T-helper 17 cell (primary cell): ENCODE measurements around the gene RAPGEF1. TPM values are rescaled to one million over a fixed set of nuclear protein-coding genes. Genes with fewer than 3 reads are reported as not detected.
A peak's percentile ranks its signal among the peaks of the same experiment; 100 is the strongest.

Source experiments
- ATAC-seq: fragments of 150-1000 bp; cut with Tn5 transposase; 2 replicates; pipeline ENCODE4 v1.10.0; 2021; ENCODE audit warnings: mild to moderate bottlenecking, moderate library complexity
- DNase-seq, 3 donors: peaks; one replicate each; pipeline versions ENCODE4 v3.0.0 to v3.0.0-alpha.2; 2020 to 2021
- H3K9me3 ChIP-seq: one replicate; pipeline ENCODE4 v1.7.0; 2013; ENCODE audit warnings: low read length, mild to moderate bottlenecking; ENCODE audit not compliant: control insufficient read depth, poor library complexity, severe bottlenecking
- H3K27ac Mint-ChIP-seq: one replicate; pipeline ENCODE4 v1.8.0; 2022; ENCODE audit warnings: mild to moderate bottlenecking, moderate library complexity, mixed read lengths
- H3K27me3 Mint-ChIP-seq: one replicate; pipeline ENCODE4 v1.8.0; 2022; ENCODE audit warnings: mixed read lengths
- H3K36me3 Mint-ChIP-seq: one replicate; pipeline ENCODE4 v1.8.0; 2022; ENCODE audit warnings: low read depth, mixed read lengths
- H3K4me1 Mint-ChIP-seq: one replicate; pipeline ENCODE4 v1.8.0; 2022; ENCODE audit warnings: mild to moderate bottlenecking, mixed read lengths
- H3K4me3 Mint-ChIP-seq: one replicate; pipeline ENCODE4 v1.8.0; 2022; ENCODE audit warnings: mild to moderate bottlenecking, moderate library complexity, mixed read lengths
- total RNA-seq, 4 donors: library from RNA in 2 of 4; stranded (reverse) in 2 of 4; gene quantifications; one replicate each; pipeline ENCODE4 v1.2.3 and lab custom pipeline; 2022 to 2026

RAPGEF1 gene
- total RNA-seq, 2 donors from 2014 or later = 176 to 209 TPM

DNA sequence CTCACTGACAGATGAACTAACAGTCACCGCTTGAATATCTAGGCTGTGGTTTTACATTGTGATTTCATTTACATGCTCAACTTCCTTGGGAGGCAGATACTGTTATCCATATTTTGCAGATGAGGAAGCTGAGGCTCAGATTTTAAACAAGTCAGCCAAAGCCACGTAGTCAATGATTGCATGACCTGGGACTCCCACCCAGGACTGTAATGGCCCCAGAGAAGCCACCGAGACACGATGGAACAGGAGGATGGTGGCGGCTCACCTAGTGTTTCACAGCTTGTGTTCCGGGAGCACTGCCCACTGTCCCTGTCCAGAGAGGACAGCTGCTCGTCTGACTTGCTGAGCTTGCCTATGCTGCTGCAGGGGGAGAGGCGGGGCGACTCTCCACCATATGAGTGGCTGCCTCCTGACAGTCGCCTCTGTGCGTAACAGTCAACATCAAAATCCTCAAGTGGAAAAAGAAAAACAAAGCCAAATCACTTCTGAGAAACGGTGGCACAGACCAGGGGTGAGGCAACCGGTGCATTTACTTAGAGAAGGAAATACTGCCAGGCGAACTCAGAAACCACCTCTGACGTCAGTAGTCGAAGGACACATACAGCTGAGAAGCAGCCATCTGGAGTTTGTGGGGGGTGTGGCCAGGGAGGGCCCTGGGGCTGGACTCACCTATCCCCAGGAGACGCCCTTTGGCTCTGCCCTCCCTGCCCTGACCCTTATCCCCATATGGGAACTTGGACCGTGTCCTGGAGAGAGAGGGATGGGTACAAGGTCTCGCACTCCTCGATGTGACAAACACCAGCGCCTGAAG, 112.0 kb downstream of the RAPGEF1 start:
- peak; percentile 86 for ATAC-seq
- H3K4me1 Mint-ChIP-seq = peaks cover 32% of the 10 kb centered on the region
- no peaks in the 10 kb centered on the region for H3K36me3 Mint-ChIP-seq
- peak overlapping the region; percentile 67 for H3K4me3 Mint-ChIP-seq
- H3K27me3 Mint-ChIP-seq = no peaks in the 10 kb centered on the region
- H3K9me3 ChIP-seq = no peaks in the 10 kb centered on the region
- H3K27ac Mint-ChIP-seq = peak overlapping the region; percentile 97
- peak; percentile 36 to 55 (median 48) for DNase-seq

GRCh38 chr9:131627326-131627647, 112.6 kb downstream of the RAPGEF1 start:
- peak overlapping the region; percentile 67 for H3K4me3 Mint-ChIP-seq

GRCh38 chr9:131625790-131626670, 113.8 kb downstream of the RAPGEF1 start:
- DNase-seq (no peak), ATAC-seq (peak; percentile 48)
- H3K4me3 Mint-ChIP-seq = peak overlapping the region; percentile 65
- H3K9me3 ChIP-seq = no peaks in the 10 kb centered on the region
- H3K36me3 Mint-ChIP-seq = peaks cover 3% of the 10 kb centered on the region
- peak overlapping the region; percentile 97 for H3K27ac Mint-ChIP-seq
- peaks cover 30% of the 10 kb centered on the region for H3K4me1 Mint-ChIP-seq
- no peaks in the 10 kb centered on the region for H3K27me3 Mint-ChIP-seq

More at GRCh38 chr9:131627326-131627647, 112.6 kb downstream of the RAPGEF1 start:
- H3K9me3 ChIP-seq = no peaks in the 10 kb centered on the region
- no peaks in the 10 kb centered on the region for H3K36me3 Mint-ChIP-seq
- ATAC-seq (no peak), DNase-seq (no peak)
- peaks cover 30% of the 10 kb centered on the region for H3K4me1 Mint-ChIP-seq
- H3K27me3 Mint-ChIP-seq = no peaks in the 10 kb centered on the region
- H3K27ac Mint-ChIP-seq = peak overlapping the region; percentile 97

- Mint-ChIP-seq H3K4me1 (peaks cover 29% of the 10 kb centered on the region), H3K27ac (peak overlapping the region; percentile 97), H3K27me3 (no peaks in the 10 kb centered on the region), H3K4me3 (no peak overlapping the region), H3K36me3 (peaks cover 3% of the 10 kb centered on the region)
- no peak for DNase-seq
- no peak for ATAC-seq
- no peaks in the 10 kb centered on the region for H3K9me3 ChIP-seq
These were observed 114.4 kb downstream of the RAPGEF1 start for GRCh38 chr9:131625508-131625787.

- H3K9me3 ChIP-seq = no peaks in the 10 kb centered on the region
- Mint-ChIP-seq H3K36me3 (peaks cover 3% of the 10 kb centered on the region), H3K4me3 (peak overlapping the region; percentile 49), H3K27ac (peak overlapping the region; percentile 97), H3K27me3 (no peaks in the 10 kb centered on the region), H3K4me1 (peaks cover 26% of the 10 kb centered on the region)
- no peak for DNase-seq
- no peak for ATAC-seq
These were observed 115.0 kb downstream of the RAPGEF1 start for GRCh38 chr9:131624636-131625507.

DNA sequence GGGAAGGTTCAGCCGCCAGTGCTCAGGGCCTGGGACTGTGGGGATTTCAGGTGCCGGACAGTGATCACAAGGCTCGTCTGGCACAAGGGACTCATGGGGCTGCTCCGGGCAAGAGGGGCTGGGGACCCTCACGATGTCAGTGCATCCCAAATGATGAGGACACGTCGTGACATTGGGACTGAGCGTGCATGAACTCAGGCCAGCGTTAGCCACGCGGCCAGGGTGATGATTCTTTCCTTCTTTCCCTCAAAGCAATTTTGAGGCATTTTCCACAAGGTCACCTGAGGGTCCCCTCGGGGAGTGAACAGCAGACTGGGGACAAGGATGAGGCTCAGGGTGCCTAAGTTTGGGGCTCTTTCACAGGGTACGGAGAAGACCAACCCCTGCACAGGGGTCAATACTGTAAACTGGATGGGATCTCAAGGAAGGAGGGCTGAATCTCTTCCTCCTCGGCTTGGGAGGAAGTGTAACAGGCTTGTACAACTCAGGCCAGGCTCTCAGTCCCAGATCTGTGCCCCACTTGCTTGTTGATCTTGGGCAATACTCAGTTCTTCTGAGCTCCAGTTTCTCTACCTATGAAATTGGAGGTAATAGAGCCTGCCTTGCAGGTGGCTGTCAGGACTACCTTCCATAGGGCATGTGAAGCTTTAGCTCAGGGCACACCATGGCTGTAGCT, 116.1 kb downstream of the RAPGEF1 start:
- peak overlapping the region; percentile 97 for H3K27ac Mint-ChIP-seq
- peaks cover 5% of the 10 kb centered on the region for H3K36me3 Mint-ChIP-seq
- peaks cover 24% of the 10 kb centered on the region for H3K4me1 Mint-ChIP-seq

GRCh38 chr9:131622523-131622922, 117.4 kb downstream of the RAPGEF1 start:
- Mint-ChIP-seq H3K4me3 (no peak overlapping the region), H3K36me3 (peaks cover 6% of the 10 kb centered on the region), H3K4me1 (peaks cover 22% of the 10 kb centered on the region), H3K27ac (peak overlapping the region; percentile 97), H3K27me3 (no peaks in the 10 kb centered on the region)
- no peak for ATAC-seq
- no peaks in the 10 kb centered on the region for H3K9me3 ChIP-seq
- no peak for DNase-seq

More for the DNA sequence above, 116.1 kb downstream of the RAPGEF1 start:
- ATAC-seq (no peak), DNase-seq (no peak)
- Mint-ChIP-seq H3K4me3 (no peak overlapping the region), H3K27me3 (no peaks in the 10 kb centered on the region)
- H3K9me3 ChIP-seq = no peaks in the 10 kb centered on the region

DNA sequence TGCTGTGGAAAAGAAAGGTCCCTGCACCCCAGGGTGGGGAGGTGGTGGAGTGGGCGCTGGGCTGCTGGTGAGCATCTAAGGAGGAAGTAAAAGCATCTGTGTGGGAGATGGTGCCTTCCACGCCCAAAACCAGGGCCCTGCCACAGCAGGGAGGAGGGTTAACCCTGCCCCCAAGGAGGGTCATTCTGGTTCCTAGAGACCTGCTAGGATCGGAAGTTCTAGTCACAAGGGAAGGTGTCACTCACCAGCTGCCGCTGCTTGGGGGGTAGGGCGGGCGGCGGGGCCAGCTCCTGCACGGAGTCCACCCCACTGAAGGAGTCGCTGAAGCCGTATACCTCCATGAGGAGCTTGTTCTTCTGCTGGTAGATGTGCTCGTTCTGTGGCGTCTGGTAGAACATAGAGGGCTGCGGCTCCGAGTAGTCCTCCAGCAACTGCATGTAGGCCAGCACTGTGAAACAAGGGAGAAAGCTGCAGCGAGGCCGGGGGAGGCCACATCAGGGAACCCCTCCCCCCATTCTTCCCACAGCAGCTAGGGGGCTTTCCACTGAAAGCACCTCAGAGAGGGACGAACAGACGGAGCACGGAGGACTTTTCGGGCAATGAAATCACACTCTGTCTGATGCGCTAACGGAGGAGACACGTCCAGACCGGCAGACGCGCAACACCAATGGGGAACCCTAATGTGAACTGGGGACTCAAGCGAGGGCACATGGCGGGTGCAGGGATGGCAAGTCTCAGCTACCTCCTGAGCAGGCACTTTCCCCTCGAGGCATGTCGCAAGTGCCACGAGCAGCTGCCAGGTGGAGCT, 118.1 kb downstream of the RAPGEF1 start:
- DNase-seq = no peak
- peaks cover 6% of the 10 kb centered on the region for H3K36me3 Mint-ChIP-seq
- no peaks in the 10 kb centered on the region for H3K9me3 ChIP-seq
- no peaks in the 10 kb centered on the region for H3K27me3 Mint-ChIP-seq
- H3K4me1 Mint-ChIP-seq = peaks cover 21% of the 10 kb centered on the region
- no peak for ATAC-seq
- no peak overlapping the region for H3K4me3 Mint-ChIP-seq
- H3K27ac Mint-ChIP-seq = peak overlapping the region; percentile 68

DNA sequence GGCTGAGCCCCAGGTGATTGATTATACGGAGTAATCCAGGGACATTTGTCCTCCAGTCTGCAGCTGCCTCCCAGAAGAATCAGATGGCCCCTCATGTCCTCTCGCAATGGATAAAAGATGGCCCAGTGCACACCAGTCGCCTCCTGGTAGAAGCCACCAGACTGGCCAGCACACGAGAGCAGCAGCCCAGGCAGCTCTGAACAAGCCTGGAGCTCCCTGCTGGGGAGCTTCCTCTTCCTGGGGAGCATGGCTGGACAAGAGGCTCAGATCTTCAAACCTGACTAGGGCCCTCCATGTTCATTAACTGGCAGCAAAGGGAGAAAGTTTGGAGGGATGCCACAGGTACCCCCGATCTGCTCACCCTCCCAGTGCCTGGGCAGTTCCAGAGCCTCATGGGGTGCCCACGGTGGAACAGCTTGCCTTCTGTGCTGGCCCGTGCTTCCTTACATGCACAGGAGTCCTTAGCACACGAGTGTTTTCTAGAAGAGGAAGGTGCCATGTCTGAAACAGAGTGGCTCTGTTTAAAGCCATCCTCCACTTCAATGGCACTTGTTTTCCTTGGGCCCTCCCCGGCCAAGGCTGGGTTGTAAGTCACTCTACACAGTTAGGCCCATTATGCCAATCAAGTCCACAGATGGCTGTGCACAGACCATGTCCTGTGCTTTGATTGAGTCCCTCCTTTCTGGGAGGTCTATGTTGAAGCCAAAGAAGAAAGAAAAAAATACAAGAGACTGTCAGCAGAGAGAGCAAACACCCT, 118.9 kb downstream of the RAPGEF1 start:
- Mint-ChIP-seq H3K4me1 (peaks cover 19% of the 10 kb centered on the region), H3K36me3 (peaks cover 6% of the 10 kb centered on the region), H3K27ac (peak overlapping the region; percentile 68), H3K27me3 (no peaks in the 10 kb centered on the region), H3K4me3 (no peak overlapping the region)
- no peak for ATAC-seq
- no peak for DNase-seq
- no peaks in the 10 kb centered on the region for H3K9me3 ChIP-seq

DNA sequence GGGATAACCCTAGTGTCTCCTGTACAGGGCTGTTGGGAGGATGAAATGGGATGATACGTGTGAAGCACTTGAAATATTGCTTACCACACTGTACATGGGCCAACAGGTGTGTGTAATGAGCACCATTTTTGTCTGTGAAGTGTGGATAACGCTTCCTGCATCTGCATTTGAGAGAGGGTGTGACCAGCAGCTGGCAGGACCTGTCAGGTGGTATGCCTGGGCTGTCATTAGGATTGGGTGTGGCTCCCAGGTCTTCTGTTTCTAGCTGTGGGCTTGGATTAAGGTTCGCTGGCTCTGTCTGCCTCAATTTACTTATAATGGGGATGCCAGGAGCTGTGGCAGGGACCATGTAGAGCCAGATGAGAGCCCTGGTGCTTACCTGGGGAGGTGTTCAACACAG, 120.2 kb downstream of the RAPGEF1 start:
- H3K27me3 Mint-ChIP-seq = no peaks in the 10 kb centered on the region
- ATAC-seq (no peak), DNase-seq (no peak)
- H3K36me3 Mint-ChIP-seq = peaks cover 6% of the 10 kb centered on the region
- no peak overlapping the region for H3K4me3 Mint-ChIP-seq
- H3K4me1 Mint-ChIP-seq = peaks cover 14% of the 10 kb centered on the region
- H3K27ac Mint-ChIP-seq = no peak overlapping the region
- H3K9me3 ChIP-seq = no peaks in the 10 kb centered on the region

DNA sequence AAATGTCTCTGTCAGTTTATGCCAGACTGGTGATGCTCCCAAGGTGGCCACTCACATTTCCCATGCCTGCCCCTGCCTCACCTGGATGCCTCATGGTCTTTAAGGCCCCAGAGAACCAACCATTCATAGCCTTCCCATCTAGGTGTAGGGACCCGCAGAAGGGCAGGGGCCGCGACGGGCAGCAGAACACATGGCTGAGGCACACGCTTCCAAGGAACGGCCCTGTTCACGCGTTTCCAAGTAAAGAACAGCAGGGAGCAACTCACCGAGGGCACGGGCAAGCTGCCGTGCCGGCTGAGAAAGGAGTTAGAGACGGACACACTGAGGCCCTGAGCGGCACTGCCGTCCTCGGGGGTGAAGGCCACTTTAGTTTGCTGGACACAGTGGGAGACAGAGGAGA, 121.1 kb downstream of the RAPGEF1 start:
- H3K27me3 Mint-ChIP-seq = no peaks in the 10 kb centered on the region
- H3K36me3 Mint-ChIP-seq = peaks cover 6% of the 10 kb centered on the region
- H3K4me3 Mint-ChIP-seq = peak overlapping the region; percentile 59
- H3K4me1 Mint-ChIP-seq = peaks cover 14% of the 10 kb centered on the region
- no peaks in the 10 kb centered on the region for H3K9me3 ChIP-seq
- DNase-seq = no peak
- ATAC-seq = no peak
- H3K27ac Mint-ChIP-seq = peak overlapping the region; percentile 16
